ENCODE data around the gene TMCC1.

DNA sequence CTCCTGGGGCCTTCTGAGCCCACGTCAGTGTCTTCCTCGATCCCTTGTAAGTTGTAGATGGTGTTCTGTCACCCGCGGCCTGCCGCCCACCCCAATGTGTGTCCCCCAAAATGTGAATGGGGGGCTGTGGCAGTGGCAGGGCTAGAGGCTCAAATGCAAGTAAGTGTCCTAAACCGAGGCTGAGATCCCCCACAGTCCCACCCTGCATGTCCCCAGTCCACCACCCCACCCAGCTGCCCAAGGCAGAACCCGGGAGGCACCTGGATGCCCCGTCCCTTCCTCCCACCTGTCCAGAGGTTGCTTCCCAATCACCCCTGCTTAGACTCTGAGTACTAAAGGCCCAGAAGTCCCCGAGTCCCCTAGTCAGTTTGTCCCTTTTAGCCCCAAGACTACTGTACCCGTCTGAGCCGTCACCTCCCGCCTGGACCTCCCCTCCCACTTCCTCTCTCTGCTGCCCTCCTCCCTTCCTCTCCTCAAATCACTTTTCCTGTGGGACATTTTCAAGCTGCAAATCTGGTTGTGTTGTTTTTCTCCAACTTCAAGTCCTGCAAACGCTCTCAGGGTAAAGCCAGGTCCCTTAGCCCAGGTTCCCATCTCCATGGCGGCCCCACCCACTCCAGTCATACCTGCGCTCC lies 275.2 kb downstream of the TMCC1 start:
- no peak for TF ChIP-seq POLR2A (IDR thresholded peaks at IDR 0.05)
- TF ChIP-seq, protein P1, sequence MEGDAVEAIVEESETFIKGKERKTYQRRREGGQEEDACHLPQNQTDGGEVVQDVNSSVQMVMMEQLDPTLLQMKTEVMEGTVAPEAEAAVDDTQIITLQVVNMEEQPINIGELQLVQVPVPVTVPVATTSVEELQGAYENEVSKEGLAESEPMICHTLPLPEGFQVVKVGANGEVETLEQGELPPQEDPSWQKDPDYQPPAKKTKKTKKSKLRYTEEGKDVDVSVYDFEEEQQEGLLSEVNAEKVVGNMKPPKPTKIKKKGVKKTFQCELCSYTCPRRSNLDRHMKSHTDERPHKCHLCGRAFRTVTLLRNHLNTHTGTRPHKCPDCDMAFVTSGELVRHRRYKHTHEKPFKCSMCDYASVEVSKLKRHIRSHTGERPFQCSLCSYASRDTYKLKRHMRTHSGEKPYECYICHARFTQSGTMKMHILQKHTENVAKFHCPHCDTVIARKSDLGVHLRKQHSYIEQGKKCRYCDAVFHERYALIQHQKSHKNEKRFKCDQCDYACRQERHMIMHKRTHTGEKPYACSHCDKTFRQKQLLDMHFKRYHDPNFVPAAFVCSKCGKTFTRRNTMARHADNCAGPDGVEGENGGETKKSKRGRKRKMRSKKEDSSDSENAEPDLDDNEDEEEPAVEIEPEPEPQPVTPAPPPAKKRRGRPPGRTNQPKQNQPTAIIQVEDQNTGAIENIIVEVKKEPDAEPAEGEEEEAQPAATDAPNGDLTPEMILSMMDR (IDR thresholded peaks at IDR 0.05): no peak
